ENCODE measurements around the gene ARMC6. TPM values are rescaled to one million over a fixed set of nuclear protein-coding genes. Genes with fewer than 3 reads are reported as not detected.
A peak's percentile ranks its signal among the peaks of the same experiment; 100 is the strongest.

ARMC6 gene
- total RNA-seq, 2 experiments from 2014 or later, result 63.9 to 104 TPM

DNA sequence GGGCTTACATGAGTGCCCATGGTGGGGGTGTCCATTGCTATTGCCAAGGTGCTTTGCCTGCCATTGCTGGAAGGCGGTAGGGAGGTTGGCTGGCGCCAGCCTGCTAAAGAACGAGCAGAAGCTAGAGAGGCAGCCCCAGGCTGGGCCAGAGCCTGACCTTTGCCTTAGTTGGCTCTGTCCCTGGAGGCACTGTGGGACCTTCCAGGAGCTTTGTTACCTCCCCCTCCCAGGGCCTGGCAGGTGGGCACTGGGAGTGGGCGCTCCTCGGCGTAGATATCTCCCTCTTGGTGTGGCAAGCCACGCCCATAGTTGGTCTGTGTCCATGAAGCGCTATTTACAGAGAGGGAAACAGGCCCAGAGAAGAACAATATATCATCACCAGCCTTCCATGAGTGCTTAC, 28.1 kb downstream of the ARMC6 start:
- Histone ChIP-seq H2AFZ (ENCODE audit: low read length) (no peak overlapping the region), H3K4me2 (ENCODE audit: low read length) (no peak overlapping the region), H3K4me1 (ENCODE audit: insufficient read depth, low read length, poor library complexity, severe bottlenecking) (peaks cover 20% of the 10 kb centered on the region), H3K27ac (ENCODE audit: low read depth, low read length, poor library complexity, severe bottlenecking) (no peak overlapping the region), H3K4me3 (ENCODE audit: low read depth, low read length, poor library complexity, severe bottlenecking) (no peak overlapping the region), H3K36me3 (ENCODE audit: insufficient read depth, low read length) (peaks cover 45% of the 10 kb centered on the region), H3K9me3 (ENCODE audit: low read length) (no peaks in the 10 kb centered on the region), H3K9me2 (ENCODE audit: insufficient read depth, low read length) (no peaks in the 10 kb centered on the region), H4K20me1 (ENCODE audit: insufficient read depth, low read length) (no peaks in the 10 kb centered on the region), H3K79me2 (ENCODE audit: insufficient read depth, low read depth, low read length) (peaks cover 17% of the 10 kb centered on the region; the same call in 1 of the 2 replicates)
- ChIA-PET CTCF (ENCODE audit: unreplicated experiment) (no interaction called here), POLR2A (no interaction called here)
- no TSS peak for BruUV-seq (replicated peaks)
- TF ChIP-seq, protein P1, sequence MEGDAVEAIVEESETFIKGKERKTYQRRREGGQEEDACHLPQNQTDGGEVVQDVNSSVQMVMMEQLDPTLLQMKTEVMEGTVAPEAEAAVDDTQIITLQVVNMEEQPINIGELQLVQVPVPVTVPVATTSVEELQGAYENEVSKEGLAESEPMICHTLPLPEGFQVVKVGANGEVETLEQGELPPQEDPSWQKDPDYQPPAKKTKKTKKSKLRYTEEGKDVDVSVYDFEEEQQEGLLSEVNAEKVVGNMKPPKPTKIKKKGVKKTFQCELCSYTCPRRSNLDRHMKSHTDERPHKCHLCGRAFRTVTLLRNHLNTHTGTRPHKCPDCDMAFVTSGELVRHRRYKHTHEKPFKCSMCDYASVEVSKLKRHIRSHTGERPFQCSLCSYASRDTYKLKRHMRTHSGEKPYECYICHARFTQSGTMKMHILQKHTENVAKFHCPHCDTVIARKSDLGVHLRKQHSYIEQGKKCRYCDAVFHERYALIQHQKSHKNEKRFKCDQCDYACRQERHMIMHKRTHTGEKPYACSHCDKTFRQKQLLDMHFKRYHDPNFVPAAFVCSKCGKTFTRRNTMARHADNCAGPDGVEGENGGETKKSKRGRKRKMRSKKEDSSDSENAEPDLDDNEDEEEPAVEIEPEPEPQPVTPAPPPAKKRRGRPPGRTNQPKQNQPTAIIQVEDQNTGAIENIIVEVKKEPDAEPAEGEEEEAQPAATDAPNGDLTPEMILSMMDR (conservative IDR thresholded peaks at IDR 0.05; ENCODE audit: low read length), result no peak
- TF ChIP-seq EZH2phosphoT487 (IDR thresholded peaks at IDR 0.05; ENCODE audit: borderline replicate concordance, low read depth, low read length), result no peak
- intact Hi-C loops (cut with micrococcal nuclease; ENCODE audit: unreplicated experiment), result loop anchor here (5.0 to 10.0 kb wide), 2 partner anchors 56 to 263 kb away; partner anchors contain the start of genes MAU2 and SUGP1
- no peak for DNase-seq (ENCODE audit: low spot score)

DNA sequence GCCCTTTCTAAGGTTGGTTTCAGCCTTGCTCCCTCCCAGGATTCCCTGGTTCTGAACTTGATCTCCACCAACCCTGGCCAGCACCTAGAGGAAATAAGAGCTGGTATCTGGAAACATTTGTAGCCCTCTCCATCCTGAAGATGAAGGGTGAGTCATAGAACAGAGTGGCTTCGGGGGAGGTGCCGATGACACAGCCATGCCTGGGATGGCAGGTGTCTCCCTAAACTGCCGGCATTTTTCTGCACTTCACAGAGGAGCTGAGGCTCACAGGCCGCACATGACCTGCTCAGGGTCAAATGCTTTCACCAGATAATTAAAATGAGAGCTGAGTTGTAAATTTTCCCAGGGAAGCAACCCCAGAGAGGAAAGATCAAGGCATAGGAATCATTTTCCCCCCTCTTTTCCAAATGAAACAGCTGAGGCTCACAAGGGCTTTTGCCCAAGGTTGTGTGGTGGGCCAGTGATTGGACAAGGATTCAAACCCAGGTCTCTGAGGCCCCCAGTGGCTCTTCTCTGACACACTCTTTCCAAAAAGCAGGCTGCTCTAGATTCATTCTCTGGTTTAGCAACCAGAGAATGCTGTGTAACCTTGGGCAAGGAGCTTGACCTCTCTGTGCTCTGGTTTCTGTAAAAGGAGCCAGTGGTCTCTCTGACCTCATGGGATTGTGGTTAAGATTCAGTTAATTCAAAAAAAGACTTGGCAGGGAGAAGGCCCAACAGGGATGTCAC, 29.2 kb downstream of the ARMC6 start:
- DNase-seq (ENCODE audit: low spot score), result peak; percentile 16
- Histone ChIP-seq H3K36me3 (ENCODE audit: insufficient read depth, low read length) (peaks cover 34% of the 10 kb centered on the region), H3K9me3 (ENCODE audit: low read length) (no peaks in the 10 kb centered on the region), H4K20me1 (ENCODE audit: insufficient read depth, low read length) (no peaks in the 10 kb centered on the region), H3K9me2 (ENCODE audit: insufficient read depth, low read length) (no peaks in the 10 kb centered on the region), H3K27ac (ENCODE audit: low read depth, low read length, poor library complexity, severe bottlenecking) (peak overlapping the region; percentile 35), H3K4me3 (ENCODE audit: low read depth, low read length, poor library complexity, severe bottlenecking) (peak overlapping the region; percentile 82), H3K79me2 (ENCODE audit: insufficient read depth, low read depth, low read length) (peaks cover 17% of the 10 kb centered on the region; the same call in 1 of the 2 replicates), H3K4me2 (ENCODE audit: low read length) (peak overlapping the region; percentile 86), H2AFZ (ENCODE audit: low read length) (no peak overlapping the region), H3K4me1 (ENCODE audit: insufficient read depth, low read length, poor library complexity, severe bottlenecking) (peaks cover 31% of the 10 kb centered on the region)
- POLR2A ChIA-PET, result interaction anchor here (0.5 to 0.8 kb wide), 4 partner anchors 24 to 339 kb away, joined by 3 to 4 read pairs (median 4); partner anchors contain the start of gene MEF2B
- intact Hi-C loops (cut with micrococcal nuclease; ENCODE audit: unreplicated experiment), result loop anchor here (5.0 to 10.0 kb wide), 2 partner anchors 55 to 262 kb away; partner anchors contain the start of genes MAU2 and SUGP1
- TF ChIP-seq, protein P1 (conservative IDR thresholded peaks at IDR 0.05; ENCODE audit: low read length), result 0 out of 2 replicates have a peak, but pooled peaks have one; percentile 18
- TF ChIP-seq EZH2phosphoT487 (IDR thresholded peaks at IDR 0.05; ENCODE audit: borderline replicate concordance, low read depth, low read length), result no peak
- CTCF ChIA-PET (ENCODE audit: unreplicated experiment), result no interaction called here
- BruUV-seq (replicated peaks), result no TSS peak

Measured in OCI-LY7 (cell line).